ENCODE measurements around the gene IGFBP6. TPM values are rescaled to one million over a fixed set of nuclear protein-coding genes. Genes with fewer than 3 reads are reported as not detected.

The IGFBP6 gene
- total and polyA plus RNA-seq, 9 of the 15 experiments (the other 6 are each of a cell fraction or from before 2014, with no cell fraction given), result 0.15 to 1.4 (median 0.54) TPM

GRCh38 chr12:53094394-53094787, 3.1 kb upstream of the IGFBP6 start (continued):
- TF ChIP-seq MGA (IDR thresholded peaks at IDR 0.05), result no peak
- TF ChIP-seq, protein P1, sequence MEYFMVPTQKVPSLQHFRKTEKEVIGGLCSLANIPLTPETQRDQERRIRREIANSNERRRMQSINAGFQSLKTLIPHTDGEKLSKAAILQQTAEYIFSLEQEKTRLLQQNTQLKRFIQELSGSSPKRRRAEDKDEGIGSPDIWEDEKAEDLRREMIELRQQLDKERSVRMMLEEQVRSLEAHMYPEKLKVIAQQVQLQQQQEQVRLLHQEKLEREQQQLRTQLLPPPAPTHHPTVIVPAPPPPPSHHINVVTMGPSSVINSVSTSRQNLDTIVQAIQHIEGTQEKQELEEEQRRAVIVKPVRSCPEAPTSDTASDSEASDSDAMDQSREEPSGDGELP (CRISPR knock-in tag; IDR thresholded peaks at IDR 0.05; ENCODE audit: borderline replicate concordance), result peak; percentile 64
- TF ChIP-seq SPI1 (IDR thresholded peaks at IDR 0.05; ENCODE audit: borderline replicate concordance, low read depth, low read length), result peak; percentile 40; the same call in 1 of the 2 replicates
- TF ChIP-seq, protein P2, sequence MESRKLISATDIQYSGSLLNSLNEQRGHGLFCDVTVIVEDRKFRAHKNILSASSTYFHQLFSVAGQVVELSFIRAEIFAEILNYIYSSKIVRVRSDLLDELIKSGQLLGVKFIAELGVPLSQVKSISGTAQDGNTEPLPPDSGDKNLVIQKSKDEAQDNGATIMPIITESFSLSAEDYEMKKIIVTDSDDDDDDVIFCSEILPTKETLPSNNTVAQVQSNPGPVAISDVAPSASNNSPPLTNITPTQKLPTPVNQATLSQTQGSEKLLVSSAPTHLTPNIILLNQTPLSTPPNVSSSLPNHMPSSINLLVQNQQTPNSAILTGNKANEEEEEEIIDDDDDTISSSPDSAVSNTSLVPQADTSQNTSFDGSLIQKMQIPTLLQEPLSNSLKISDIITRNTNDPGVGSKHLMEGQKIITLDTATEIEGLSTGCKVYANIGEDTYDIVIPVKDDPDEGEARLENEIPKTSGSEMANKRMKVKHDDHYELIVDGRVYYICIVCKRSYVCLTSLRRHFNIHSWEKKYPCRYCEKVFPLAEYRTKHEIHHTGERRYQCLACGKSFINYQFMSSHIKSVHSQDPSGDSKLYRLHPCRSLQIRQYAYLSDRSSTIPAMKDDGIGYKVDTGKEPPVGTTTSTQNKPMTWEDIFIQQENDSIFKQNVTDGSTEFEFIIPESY (CRISPR knock-in tag; IDR thresholded peaks at IDR 0.05), result no peak
- TF ChIP-seq TSC22D4 (tag; IDR thresholded peaks at IDR 0.05), result no peak
- TF ChIP-seq, protein P3, sequence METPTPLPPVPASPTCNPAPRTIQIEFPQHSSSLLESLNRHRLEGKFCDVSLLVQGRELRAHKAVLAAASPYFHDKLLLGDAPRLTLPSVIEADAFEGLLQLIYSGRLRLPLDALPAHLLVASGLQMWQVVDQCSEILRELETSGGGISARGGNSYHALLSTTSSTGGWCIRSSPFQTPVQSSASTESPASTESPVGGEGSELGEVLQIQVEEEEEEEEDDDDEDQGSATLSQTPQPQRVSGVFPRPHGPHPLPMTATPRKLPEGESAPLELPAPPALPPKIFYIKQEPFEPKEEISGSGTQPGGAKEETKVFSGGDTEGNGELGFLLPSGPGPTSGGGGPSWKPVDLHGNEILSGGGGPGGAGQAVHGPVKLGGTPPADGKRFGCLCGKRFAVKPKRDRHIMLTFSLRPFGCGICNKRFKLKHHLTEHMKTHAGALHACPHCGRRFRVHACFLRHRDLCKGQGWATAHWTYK (CRISPR knock-in tag; IDR thresholded peaks at IDR 0.05), result no peak
- TF ChIP-seq SIN3B (IDR thresholded peaks at IDR 0.05; ENCODE audit: low read depth), result no peak
- TF ChIP-seq, protein P4, sequence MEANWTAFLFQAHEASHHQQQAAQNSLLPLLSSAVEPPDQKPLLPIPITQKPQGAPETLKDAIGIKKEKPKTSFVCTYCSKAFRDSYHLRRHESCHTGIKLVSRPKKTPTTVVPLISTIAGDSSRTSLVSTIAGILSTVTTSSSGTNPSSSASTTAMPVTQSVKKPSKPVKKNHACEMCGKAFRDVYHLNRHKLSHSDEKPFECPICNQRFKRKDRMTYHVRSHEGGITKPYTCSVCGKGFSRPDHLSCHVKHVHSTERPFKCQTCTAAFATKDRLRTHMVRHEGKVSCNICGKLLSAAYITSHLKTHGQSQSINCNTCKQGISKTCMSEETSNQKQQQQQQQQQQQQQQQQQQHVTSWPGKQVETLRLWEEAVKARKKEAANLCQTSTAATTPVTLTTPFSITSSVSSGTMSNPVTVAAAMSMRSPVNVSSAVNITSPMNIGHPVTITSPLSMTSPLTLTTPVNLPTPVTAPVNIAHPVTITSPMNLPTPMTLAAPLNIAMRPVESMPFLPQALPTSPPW (CRISPR knock-in tag; IDR thresholded peaks at IDR 0.05), result 0 out of 2 replicates have a peak, but pooled peaks have one; percentile 13
- TF ChIP-seq SP2 (IDR thresholded peaks at IDR 0.05; ENCODE audit: extremely low read depth, low read depth, low read length, poor library complexity, severe bottlenecking), result no peak
- TF ChIP-seq EGR1 (conservative IDR thresholded peaks at IDR 0.05), result peak; percentile 49; the same call in 1 of the 2 replicates
